SU-DHL-6 (cell line): ENCODE measurements around the gene RNF217.
"Not testable (repeated sequence)": the region's sequence is repeated elsewhere in the genome, so short reads cannot be mapped to it uniquely, and the experiment has no call there.

Source experiments
- CTCF ChIP-seq: fragments of 200-600 bp; sonication (generic); IDR thresholded peaks from one replicate; pipeline ENCODE4 v1.5.1; 2017; ENCODE audit warnings: antibody characterized with exemption, mild to moderate bottlenecking, low read length, moderate library complexity; ENCODE audit not compliant: insufficient read depth, poor library complexity, severe bottlenecking
- EZH2phosphoT487 ChIP-seq: fragments of 200-600 bp; sonication (generic), shearing (Covaris generic); conservative IDR thresholded peaks from 2 replicates; pipeline ENCODE4 v1.6.1; 2018; ENCODE audit warnings: mild to moderate bottlenecking, antibody characterized with exemption, low read length, moderate library complexity, mixed read lengths

DNA sequence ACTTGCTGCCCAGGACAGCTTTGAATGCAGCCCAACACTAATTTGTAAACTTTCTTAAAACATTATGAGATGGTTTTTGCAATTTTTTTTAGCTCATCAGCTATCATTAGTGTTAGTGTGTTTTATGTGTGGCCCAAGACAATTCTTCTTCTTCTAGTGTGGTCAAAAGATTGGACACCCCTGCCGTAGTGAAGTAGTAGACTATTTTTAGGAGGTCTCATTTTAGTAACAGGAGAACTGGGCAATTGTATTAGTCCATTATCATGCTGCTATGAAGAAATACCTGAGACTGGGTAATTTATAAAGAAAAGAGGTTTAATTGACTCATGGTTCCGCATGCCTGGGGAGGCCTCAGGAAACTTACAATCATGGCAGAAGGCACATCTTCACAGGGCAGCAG is 112.8 kb downstream of the RNF217 start:
- TF ChIP-seq CTCF, EZH2phosphoT487: not testable (repeated sequence)
